Measurements from ENCODE around the gene CLCA4.
A peak's percentile ranks its signal among the peaks of the same experiment; 100 is the strongest.

Gene CLCA4

DNA sequence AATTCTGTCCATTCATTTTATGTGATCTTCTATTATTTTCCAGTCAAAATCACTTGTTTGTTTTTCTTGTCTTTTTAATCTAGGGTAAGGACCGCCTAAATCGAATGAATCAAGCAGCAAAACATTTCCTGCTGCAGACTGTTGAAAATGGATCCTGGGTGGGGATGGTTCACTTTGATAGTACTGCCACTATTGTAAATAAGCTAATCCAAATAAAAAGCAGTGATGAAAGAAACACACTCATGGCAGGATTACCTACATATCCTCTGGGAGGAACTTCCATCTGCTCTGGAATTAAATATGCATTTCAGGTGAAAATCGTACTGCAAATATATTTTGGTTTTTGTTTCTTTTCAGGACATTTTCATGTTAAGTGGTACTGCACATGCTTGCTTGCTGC lies 20.5 kb downstream of the CLCA4 start:
- in situ Hi-C loops (cut with HindIII; ENCODE audit: low sequenced_read_pairs): no loop called here
- peak; percentile 1 for DNase-seq (ENCODE audit: low read depth, low spot score)
- no peak overlapping the region for H3K4me3 ChIP-seq (ENCODE audit: low read depth, low read length)
- TF ChIP-seq CTCF (IDR thresholded peaks at IDR 0.05; ENCODE audit: low read depth, low read length): no peak

DNA sequence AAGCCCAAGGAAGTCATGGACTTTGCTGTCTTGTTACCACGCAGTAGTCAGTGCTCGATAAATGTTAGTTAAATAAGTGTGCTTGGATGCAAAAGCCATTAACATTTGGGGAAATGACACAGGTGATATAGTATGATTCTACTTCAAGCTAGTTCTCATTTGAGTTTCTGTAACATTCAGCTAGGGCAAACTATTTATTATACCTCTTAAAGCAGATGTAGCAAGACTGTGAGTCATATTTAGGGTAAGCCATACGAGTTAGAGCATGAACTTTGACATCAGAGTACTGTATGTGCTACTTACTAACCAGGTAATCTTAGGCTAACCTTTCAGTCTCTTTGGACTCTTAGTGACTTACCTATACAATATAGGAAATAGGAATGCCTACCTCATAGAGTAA lies 21.0 kb downstream of the CLCA4 start:
- H3K4me3 ChIP-seq (ENCODE audit: low read depth, low read length): no peak overlapping the region
- no peak for TF ChIP-seq CTCF (IDR thresholded peaks at IDR 0.05; ENCODE audit: low read depth, low read length)
- no peak for DNase-seq (ENCODE audit: low read depth, low spot score)
- in situ Hi-C loops (cut with HindIII; ENCODE audit: low sequenced_read_pairs): no loop called here

GRCh38 chr1:86573763-86574484 lies 27.0 kb downstream of the CLCA4 start:
- no peak overlapping the region for H3K4me3 ChIP-seq (ENCODE audit: low read depth, low read length)
- no peak for DNase-seq (ENCODE audit: low read depth, low spot score)
- no peak for TF ChIP-seq CTCF (IDR thresholded peaks at IDR 0.05; ENCODE audit: low read depth, low read length)
- in situ Hi-C loops (cut with HindIII; ENCODE audit: low sequenced_read_pairs): no loop called here

DNA sequence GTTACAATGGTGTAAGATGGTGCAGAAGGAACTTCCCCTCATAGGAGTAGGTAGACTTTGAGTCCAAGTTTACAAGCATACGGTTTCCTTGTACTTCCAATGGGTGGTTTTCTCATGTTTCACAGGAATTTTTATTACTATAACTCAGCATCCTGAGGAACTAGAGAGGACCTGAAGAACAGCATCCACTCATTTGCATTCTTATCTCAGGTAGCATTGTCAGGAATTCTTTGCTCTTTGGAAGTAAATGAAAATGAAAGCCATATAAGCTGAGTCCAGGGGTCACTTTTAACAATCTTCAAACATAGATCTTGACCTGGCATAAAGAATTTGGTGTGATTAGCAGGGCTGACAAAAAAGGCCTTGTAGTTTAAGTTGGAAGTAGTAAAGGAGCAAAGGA lies 34.4 kb downstream of the CLCA4 start:
- DNase-seq (ENCODE audit: low read depth, low spot score): no peak
- no peak overlapping the region for H3K4me3 ChIP-seq (ENCODE audit: low read depth, low read length)
- in situ Hi-C loops (cut with HindIII; ENCODE audit: low sequenced_read_pairs): no loop called here
- no peak for TF ChIP-seq CTCF (IDR thresholded peaks at IDR 0.05; ENCODE audit: low read depth, low read length)

GRCh38 chr1:86582161-86582560 lies 35.3 kb downstream of the CLCA4 start:
- no peak for DNase-seq (ENCODE audit: low read depth, low spot score)
- H3K4me3 ChIP-seq (ENCODE audit: low read depth, low read length): no peak overlapping the region
- in situ Hi-C loops (cut with HindIII; ENCODE audit: low sequenced_read_pairs): no loop called here
- no peak for TF ChIP-seq CTCF (IDR thresholded peaks at IDR 0.05; ENCODE audit: low read depth, low read length)

- in situ Hi-C loops (cut with HindIII; ENCODE audit: low sequenced_read_pairs): no loop called here
- no peak for TF ChIP-seq CTCF (IDR thresholded peaks at IDR 0.05; ENCODE audit: low read depth, low read length)
- DNase-seq (ENCODE audit: low read depth, low spot score): no peak
- no peak overlapping the region for H3K4me3 ChIP-seq (ENCODE audit: low read depth, low read length)
Measured at GRCh38 chr1:86583032-86583431, 36.2 kb downstream of the CLCA4 start.
